ENCODE data around the gene TMEM80.
"Not testable (repeated sequence)": the region's sequence is repeated elsewhere in the genome, so short reads cannot be mapped to it uniquely, and the experiment has no call there.

GRCh38 chr11:653136-653535 lies 42.5 kb upstream of the TMEM80 start:
- TF ChIP-seq, protein P1, sequence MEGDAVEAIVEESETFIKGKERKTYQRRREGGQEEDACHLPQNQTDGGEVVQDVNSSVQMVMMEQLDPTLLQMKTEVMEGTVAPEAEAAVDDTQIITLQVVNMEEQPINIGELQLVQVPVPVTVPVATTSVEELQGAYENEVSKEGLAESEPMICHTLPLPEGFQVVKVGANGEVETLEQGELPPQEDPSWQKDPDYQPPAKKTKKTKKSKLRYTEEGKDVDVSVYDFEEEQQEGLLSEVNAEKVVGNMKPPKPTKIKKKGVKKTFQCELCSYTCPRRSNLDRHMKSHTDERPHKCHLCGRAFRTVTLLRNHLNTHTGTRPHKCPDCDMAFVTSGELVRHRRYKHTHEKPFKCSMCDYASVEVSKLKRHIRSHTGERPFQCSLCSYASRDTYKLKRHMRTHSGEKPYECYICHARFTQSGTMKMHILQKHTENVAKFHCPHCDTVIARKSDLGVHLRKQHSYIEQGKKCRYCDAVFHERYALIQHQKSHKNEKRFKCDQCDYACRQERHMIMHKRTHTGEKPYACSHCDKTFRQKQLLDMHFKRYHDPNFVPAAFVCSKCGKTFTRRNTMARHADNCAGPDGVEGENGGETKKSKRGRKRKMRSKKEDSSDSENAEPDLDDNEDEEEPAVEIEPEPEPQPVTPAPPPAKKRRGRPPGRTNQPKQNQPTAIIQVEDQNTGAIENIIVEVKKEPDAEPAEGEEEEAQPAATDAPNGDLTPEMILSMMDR (IDR thresholded peaks at IDR 0.05): not testable (repeated sequence)
- not testable (repeated sequence) for TF ChIP-seq POLR2A (IDR thresholded peaks at IDR 0.05)

All from tibial nerve (tissue), 3 donors.